Activated naive CD8-positive, alpha-beta T cell treated with anti-CD3 and anti-CD28 coated beads for 36 hours (primary cell): ENCODE results near the gene ZNF226. TPM values are rescaled to one million over a fixed set of nuclear protein-coding genes. Genes with fewer than 3 reads are reported as not detected.
"Not testable (repeated sequence)": the region's sequence is repeated elsewhere in the genome, so short reads cannot be mapped to it uniquely, and the experiment has no call there.

Experiments
- DNase-seq: peaks from one replicate; pipeline ENCODE4 v3.0.0; 2021
- H3K27ac Mint-ChIP-seq: one replicate; pipeline ENCODE4 v1.8.0; 2022; ENCODE audit warnings: mild to moderate bottlenecking, moderate library complexity, mixed read lengths
- H3K27me3 Mint-ChIP-seq: one replicate; pipeline ENCODE4 v1.8.0; 2022; ENCODE audit warnings: mild to moderate bottlenecking, mixed read lengths
- H3K36me3 Mint-ChIP-seq: one replicate; pipeline ENCODE4 v1.8.0; 2021; ENCODE audit warnings: mild to moderate bottlenecking, mixed read lengths
- H3K4me1 Mint-ChIP-seq: one replicate; pipeline ENCODE4 v1.8.0; 2021; ENCODE audit warnings: mixed read lengths
- H3K4me3 Mint-ChIP-seq: one replicate; pipeline ENCODE4 v1.8.0; 2022; ENCODE audit warnings: mild to moderate bottlenecking, moderate library complexity, mixed read lengths
- H3K9me3 Mint-ChIP-seq: one replicate; pipeline ENCODE4 v1.8.0; 2022; ENCODE audit warnings: mixed read lengths
- total RNA-seq, 2 experiments: library from RNA; stranded (reverse); gene quantifications; one replicate each; pipeline ENCODE4 v1.2.3, GENCODE V29; 2021

ZNF226 gene
- total RNA-seq, 2 experiments from 2014 or later: 6.5 to 7.4 TPM

- Mint-ChIP-seq H3K27ac (no peak overlapping the region), H3K36me3 (peaks cover 28% of the 10 kb centered on the region), H3K4me1 (no peaks in the 10 kb centered on the region), H3K27me3 (no peaks in the 10 kb centered on the region), H3K4me3 (no peak overlapping the region), H3K9me3 (peaks cover 50% of the 10 kb centered on the region)
- DNase-seq: no peak
Measured at GRCh38 chr19:44192127-44192526, 27.2 kb downstream of the ZNF226 start.

DNA sequence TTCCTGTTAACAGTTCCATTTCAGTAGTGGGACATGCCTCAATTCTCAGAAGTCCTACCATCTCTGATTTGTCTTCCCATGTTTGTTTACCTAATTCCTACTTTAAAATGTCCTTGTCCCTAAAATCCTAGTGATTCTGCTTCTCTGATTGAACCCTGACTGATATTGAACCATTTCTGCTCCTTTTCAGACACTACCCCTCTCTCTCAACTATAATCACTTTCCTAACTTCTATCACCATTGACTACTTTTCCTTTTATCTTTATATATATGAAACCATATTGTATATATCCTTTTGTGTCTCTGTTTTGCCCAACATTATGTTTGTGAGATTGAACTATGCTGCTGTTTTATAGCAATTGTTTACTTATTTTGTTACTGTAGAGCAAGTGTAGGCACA, 31.9 kb downstream of the ZNF226 start:
- Mint-ChIP-seq H3K27me3 (no peaks in the 10 kb centered on the region), H3K9me3 (peaks cover 35% of the 10 kb centered on the region), H3K27ac (no peak overlapping the region), H3K4me3 (no peak overlapping the region), H3K36me3 (peaks cover 22% of the 10 kb centered on the region), H3K4me1 (no peaks in the 10 kb centered on the region)
- no peak for DNase-seq

GRCh38 chr19:44202470-44202869, 37.6 kb downstream of the ZNF226 start:
- H3K36me3 Mint-ChIP-seq: peaks cover 20% of the 10 kb centered on the region
- no peak overlapping the region for H3K4me3 Mint-ChIP-seq
- peaks cover 22% of the 10 kb centered on the region for H3K9me3 Mint-ChIP-seq
- H3K27me3 Mint-ChIP-seq: peaks cover 17% of the 10 kb centered on the region
- H3K4me1 Mint-ChIP-seq: peaks cover 4% of the 10 kb centered on the region
- DNase-seq: no peak
- H3K27ac Mint-ChIP-seq: no peak overlapping the region

- Mint-ChIP-seq H3K9me3 (peaks cover 22% of the 10 kb centered on the region), H3K4me3 (no peak overlapping the region), H3K36me3 (peaks cover 20% of the 10 kb centered on the region), H3K4me1 (peaks cover 4% of the 10 kb centered on the region), H3K27me3 (peaks cover 17% of the 10 kb centered on the region), H3K27ac (no peak overlapping the region)
- DNase-seq: no peak
Measured at GRCh38 chr19:44202974-44203373, 38.1 kb downstream of the ZNF226 start.

GRCh38 chr19:44203877-44204276, 39.0 kb downstream of the ZNF226 start:
- H3K4me1 Mint-ChIP-seq, H3K4me3 Mint-ChIP-seq, DNase-seq, H3K27ac Mint-ChIP-seq: not testable (repeated sequence)
- Mint-ChIP-seq H3K9me3 (peaks cover 22% of the 10 kb centered on the region), H3K27me3 (peaks cover 17% of the 10 kb centered on the region), H3K36me3 (peaks cover 17% of the 10 kb centered on the region)

DNA sequence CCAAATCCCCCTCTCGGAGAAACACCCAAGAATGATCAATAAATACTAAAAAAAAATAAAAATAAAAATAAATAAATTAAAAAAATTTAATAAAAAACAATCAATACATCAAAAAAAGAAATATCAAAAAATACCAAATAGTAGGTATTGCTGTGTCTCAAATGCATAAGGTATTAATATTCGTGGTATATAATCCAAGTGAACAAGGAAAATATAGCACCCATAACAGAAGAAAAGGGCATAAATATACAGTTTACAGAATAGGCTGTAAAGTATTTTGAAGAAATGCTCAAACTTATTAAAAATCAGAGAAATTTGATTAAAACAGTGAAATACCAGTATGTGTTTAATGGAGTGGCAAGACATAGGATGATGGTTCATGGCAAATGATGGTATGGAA, 39.9 kb downstream of the ZNF226 start:
- peaks cover 18% of the 10 kb centered on the region for H3K36me3 Mint-ChIP-seq
- no peak overlapping the region for H3K4me3 Mint-ChIP-seq
- peaks cover 5% of the 10 kb centered on the region for H3K4me1 Mint-ChIP-seq
- peaks cover 20% of the 10 kb centered on the region for H3K9me3 Mint-ChIP-seq
- H3K27ac Mint-ChIP-seq: no peak overlapping the region
- DNase-seq: no peak
- H3K27me3 Mint-ChIP-seq: peaks cover 17% of the 10 kb centered on the region

GRCh38 chr19:44207126-44207803, 42.4 kb downstream of the ZNF226 start:
- Mint-ChIP-seq H3K27me3 (peaks cover 13% of the 10 kb centered on the region), H3K36me3 (peaks cover 19% of the 10 kb centered on the region), H3K27ac (peak overlapping the region; percentile 93), H3K4me3 (peak overlapping the region; percentile 90), H3K9me3 (peaks cover 17% of the 10 kb centered on the region), H3K4me1 (peaks cover 5% of the 10 kb centered on the region)
- DNase-seq: peak; percentile 77

DNA sequence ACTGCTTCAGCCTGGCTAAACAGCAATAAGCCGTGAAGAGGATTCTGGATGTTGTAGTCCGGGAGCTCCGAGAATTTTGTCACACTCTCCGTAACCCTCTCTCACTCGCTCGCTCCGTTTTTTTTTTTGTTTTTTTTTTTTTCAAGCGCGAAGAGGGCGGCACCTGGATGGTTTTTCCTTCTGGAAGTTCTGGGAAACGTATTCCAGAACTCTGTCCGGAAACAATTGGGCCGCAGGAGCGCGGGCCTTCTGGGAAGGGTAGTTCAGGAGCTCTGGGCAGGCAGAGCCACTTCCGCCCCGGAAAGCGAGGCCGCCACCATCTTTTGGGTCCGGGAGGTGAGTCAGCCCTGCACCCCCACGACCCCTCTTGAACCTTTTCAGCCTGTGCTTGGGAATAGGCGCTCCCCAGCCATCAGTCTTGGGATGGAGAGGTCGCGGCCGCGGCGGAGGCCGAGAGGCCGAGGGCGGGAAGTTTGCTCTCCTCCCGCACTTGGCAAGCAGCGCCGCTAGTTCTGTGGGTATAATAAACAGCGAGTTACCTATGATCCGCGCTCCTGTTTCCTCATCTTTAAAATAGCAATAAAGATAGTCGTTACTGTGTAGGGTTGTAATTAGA, 47.5 kb downstream of the ZNF226 start, which contains the start of gene ZNF227:
Gene ZNF227, plus strand, starts transcription at position 283 of the 616 bp plus-strand sequence. CDS start 5,261 bp downstream, outside the sequence.
- peak; percentile 83 for DNase-seq
- Mint-ChIP-seq H3K27ac (peak within 1 kb of the TSS; percentile 93), H3K4me3 (peak within 1 kb of the TSS; percentile 92), H3K27me3 (no peaks in the 10 kb centered on the region), H3K4me1 (peaks cover 12% of the 10 kb centered on the region), H3K36me3 (peaks cover 42% of the 10 kb centered on the region), H3K9me3 (peaks cover 7% of the 10 kb centered on the region)

DNA sequence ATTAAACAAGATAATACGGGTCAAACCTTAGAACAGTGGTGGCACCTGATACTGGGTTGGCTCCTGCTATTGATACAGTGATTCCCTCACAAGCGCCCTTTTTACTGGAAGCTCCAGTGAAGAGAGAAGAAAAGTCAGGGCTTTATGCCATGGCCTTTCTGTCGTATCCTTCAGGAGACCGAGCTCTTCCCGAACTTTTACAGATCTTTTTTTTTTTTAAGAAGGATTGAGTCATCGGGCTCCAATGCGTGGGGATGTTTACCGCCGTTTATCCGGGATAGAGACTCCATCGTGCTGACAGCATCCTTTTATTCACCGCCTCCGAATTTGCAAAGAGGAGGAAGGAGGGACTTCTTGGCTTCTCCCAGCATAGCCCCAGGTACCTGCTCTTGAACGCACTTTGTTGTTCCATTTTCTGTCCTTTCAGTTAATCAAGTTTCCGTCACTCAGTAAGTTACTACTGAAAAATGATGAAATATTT, 48.0 kb downstream of the ZNF226 start:
- Mint-ChIP-seq H3K27ac (peak overlapping the region; percentile 93), H3K4me3 (peak overlapping the region; percentile 92), H3K27me3 (no peaks in the 10 kb centered on the region), H3K9me3 (peaks cover 7% of the 10 kb centered on the region), H3K4me1 (peaks cover 12% of the 10 kb centered on the region), H3K36me3 (peaks cover 47% of the 10 kb centered on the region)
- no peak for DNase-seq

GRCh38 chr19:44219926-44220325, 55.0 kb downstream of the ZNF226 start:
- H3K27ac Mint-ChIP-seq, H3K4me1 Mint-ChIP-seq, H3K27me3 Mint-ChIP-seq, H3K4me3 Mint-ChIP-seq, DNase-seq: not testable (repeated sequence)
- H3K36me3 Mint-ChIP-seq: peaks cover 82% of the 10 kb centered on the region
- H3K9me3 Mint-ChIP-seq: peaks cover 21% of the 10 kb centered on the region

DNA sequence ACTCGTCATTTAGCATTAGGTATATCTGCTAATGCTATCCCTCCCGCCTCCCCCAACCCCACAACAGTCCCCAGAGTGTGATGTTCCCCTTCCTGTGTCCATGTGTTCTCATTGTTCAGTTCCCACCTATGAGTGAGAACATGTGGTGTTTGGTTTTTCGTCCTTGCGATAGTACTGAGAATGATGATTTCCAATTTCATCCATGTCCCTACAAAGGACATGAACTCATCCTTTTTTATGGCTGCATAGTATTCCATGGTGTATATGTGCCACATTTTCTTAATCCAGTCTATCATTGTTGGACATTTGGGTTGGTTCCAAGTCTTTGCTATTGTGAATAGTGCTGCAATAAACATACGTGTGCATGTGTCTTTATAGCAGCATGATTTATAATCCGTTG, 55.9 kb downstream of the ZNF226 start:
- H3K9me3 Mint-ChIP-seq: peaks cover 25% of the 10 kb centered on the region
- not testable (repeated sequence) for H3K4me1 Mint-ChIP-seq, H3K4me3 Mint-ChIP-seq, H3K27me3 Mint-ChIP-seq, DNase-seq, H3K27ac Mint-ChIP-seq
- H3K36me3 Mint-ChIP-seq: peaks cover 83% of the 10 kb centered on the region

DNA sequence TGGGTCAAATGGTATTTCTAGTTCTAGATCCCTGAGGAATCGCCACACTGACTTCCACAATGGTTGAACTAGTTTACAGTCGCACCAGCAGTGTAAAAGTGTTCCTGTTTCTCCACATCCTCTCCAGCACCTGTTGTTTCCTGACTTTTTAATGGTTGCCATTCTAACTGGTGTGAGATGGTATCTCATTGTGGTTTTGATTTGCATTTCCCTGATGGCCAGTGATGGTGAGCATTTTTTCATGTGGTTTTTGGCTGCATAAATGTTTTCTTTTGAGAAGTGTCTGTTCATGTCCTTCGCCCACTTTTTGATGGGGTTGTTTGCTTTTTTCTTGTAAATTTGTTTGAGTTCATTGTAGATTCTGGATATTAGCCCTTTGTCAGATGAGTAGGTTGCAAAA, 56.4 kb downstream of the ZNF226 start:
- H3K4me3 Mint-ChIP-seq, H3K27ac Mint-ChIP-seq, DNase-seq, H3K27me3 Mint-ChIP-seq, H3K4me1 Mint-ChIP-seq: not testable (repeated sequence)
- peaks cover 85% of the 10 kb centered on the region for H3K36me3 Mint-ChIP-seq
- peaks cover 24% of the 10 kb centered on the region for H3K9me3 Mint-ChIP-seq

Other genes with a start within 250 kb of the ZNF226 start
- 10 to 100 TPM; 11.9 to 12.2 TPM for gene ZNF45, start 229.8 kb upstream of the ZNF226 start, total RNA-seq
- gene ZNF221, start 213.9 kb upstream of the ZNF226 start, total RNA-seq: 1 to 10 TPM; 1.2 to 1.6 TPM
- gene ZNF155, start 180.9 kb upstream of the ZNF226 start, total RNA-seq: 1 to 10 TPM; 6.7 to 7.0 TPM
- 1 to 10 TPM; 2.5 to 3.9 TPM for gene ZNF230, start 162.1 kb upstream of the ZNF226 start, total RNA-seq
- 1 to 10 TPM; 2.5 to 3.5 TPM for gene ZNF222, start 139.7 kb upstream of the ZNF226 start, total RNA-seq
- 1 to 10 TPM; 1.4 to 1.8 TPM for gene ZNF223, start 113.1 kb upstream of the ZNF226 start, total RNA-seq
- gene ZNF284, start 92.9 kb upstream of the ZNF226 start, total RNA-seq: 1 to 10 TPM; 1.6 to 1.7 TPM
- 10 to 100 TPM; 13.4 to 14.6 TPM for gene ZNF224, start 70.7 kb upstream of the ZNF226 start, total RNA-seq
- 1 to 10 TPM; 3.8 to 4.0 TPM for gene ZNF225, start 51.7 kb upstream of the ZNF226 start, total RNA-seq
- 1 to 10 TPM; 6.9 to 7.0 TPM for gene ZNF234, start 23.5 kb upstream of the ZNF226 start, total RNA-seq
- 10 to 100 TPM; 24.2 to 24.5 TPM for gene ZNF227, start 47.4 kb downstream of the ZNF226 start, total RNA-seq
- under 1 TPM; 0.16 to 0.32 TPM for gene ZNF233, start 94.8 kb downstream of the ZNF226 start, total RNA-seq
- gene ZNF235, start 139.9 kb downstream of the ZNF226 start, total RNA-seq: 1 to 10 TPM; 3.8 to 4.7 TPM
- under 1 TPM; 0.44 to 0.62 TPM for gene ZNF112, start 191.6 kb downstream of the ZNF226 start, total RNA-seq
- 1 to 10 TPM; 1.8 to 2.4 TPM for gene ZNF285, start 236.5 kb downstream of the ZNF226 start, total RNA-seq